ENCODE results near the gene RAB11B.
"Not testable (repeated sequence)": the region's sequence is repeated elsewhere in the genome, so short reads cannot be mapped to it uniquely, and the experiment has no call there.

RAB11B gene

GRCh38 chr19:8352134-8352827 is 37.9 kb upstream of the RAB11B start:
- no peak for TF ChIP-seq CTCF (IDR thresholded peaks at IDR 0.05; ENCODE audit: low read depth, low read length)
- H3K9me3 ChIP-seq (ENCODE audit: severe bottlenecking) = no peaks in the 10 kb centered on the region
- H3K4me3 ChIP-seq (ENCODE audit: low read depth, low read length) = no peak overlapping the region
- no peak for DNase-seq
- H3K27ac ChIP-seq = no peak overlapping the region
- no peaks in the 10 kb centered on the region for H3K27me3 ChIP-seq (ENCODE audit: insufficient read depth, low read depth, severe bottlenecking)
- no peaks in the 10 kb centered on the region for H3K36me3 ChIP-seq

GRCh38 chr19:8352845-8353244 is 37.3 kb upstream of the RAB11B start:
- not testable (repeated sequence) for H3K27ac ChIP-seq; DNase-seq; H3K4me3 ChIP-seq (ENCODE audit: low read depth, low read length)

GRCh38 chr19:8355631-8356402 is 34.3 kb upstream of the RAB11B start:
- H3K27me3 ChIP-seq (ENCODE audit: insufficient read depth, low read depth, severe bottlenecking) = no peaks in the 10 kb centered on the region
- no peak overlapping the region for H3K27ac ChIP-seq
- no peak overlapping the region for H3K4me3 ChIP-seq (ENCODE audit: low read depth, low read length)
- no peaks in the 10 kb centered on the region for H3K36me3 ChIP-seq
- H3K9me3 ChIP-seq (ENCODE audit: severe bottlenecking) = no peaks in the 10 kb centered on the region
- no peak for TF ChIP-seq CTCF (IDR thresholded peaks at IDR 0.05; ENCODE audit: low read depth, low read length)
- no peak for DNase-seq

More at GRCh38 chr19:8352845-8353244, 37.3 kb upstream of the RAB11B start:
- not testable (repeated sequence) for H3K36me3 ChIP-seq; H3K9me3 ChIP-seq (ENCODE audit: severe bottlenecking); H3K27me3 ChIP-seq (ENCODE audit: insufficient read depth, low read depth, severe bottlenecking)

GRCh38 chr19:8357007-8357521 is 33.1 kb upstream of the RAB11B start:
- no peak for DNase-seq
- Histone ChIP-seq H3K27me3 (ENCODE audit: insufficient read depth, low read depth, severe bottlenecking) (no peaks in the 10 kb centered on the region), H3K36me3 (no peaks in the 10 kb centered on the region), H3K4me3 (ENCODE audit: low read depth, low read length) (no peak overlapping the region), H3K9me3 (ENCODE audit: severe bottlenecking) (no peaks in the 10 kb centered on the region), H3K27ac (no peak overlapping the region)
- TF ChIP-seq CTCF (IDR thresholded peaks at IDR 0.05; ENCODE audit: low read depth, low read length) = no peak

GRCh38 chr19:8358948-8359347 is 31.2 kb upstream of the RAB11B start:
- no peak for DNase-seq
- Histone ChIP-seq H3K27me3 (ENCODE audit: insufficient read depth, low read depth, severe bottlenecking) (no peaks in the 10 kb centered on the region), H3K9me3 (ENCODE audit: severe bottlenecking) (no peaks in the 10 kb centered on the region), H3K27ac (no peak overlapping the region), H3K4me3 (ENCODE audit: low read depth, low read length) (no peak overlapping the region), H3K36me3 (no peaks in the 10 kb centered on the region)
- TF ChIP-seq CTCF (IDR thresholded peaks at IDR 0.05; ENCODE audit: low read depth, low read length) = no peak

GRCh38 chr19:8360196-8360595 is 30.0 kb upstream of the RAB11B start:
- TF ChIP-seq CTCF (IDR thresholded peaks at IDR 0.05; ENCODE audit: low read depth, low read length) = no peak
- Histone ChIP-seq H3K9me3 (ENCODE audit: severe bottlenecking) (no peaks in the 10 kb centered on the region), H3K36me3 (no peaks in the 10 kb centered on the region), H3K27me3 (ENCODE audit: insufficient read depth, low read depth, severe bottlenecking) (no peaks in the 10 kb centered on the region), H3K27ac (no peak overlapping the region), H3K4me3 (ENCODE audit: low read depth, low read length) (no peak overlapping the region)
- DNase-seq = no peak

Data from WERI-Rb-1 (cell line).